T-helper 22 cell (primary cell): ENCODE data around the gene ECE1.

ENCODE experiments used
- DNase-seq: peaks from one replicate; pipeline ENCODE4 v3.0.0-alpha.2; 2020; ENCODE audit warnings: low read depth

Gene ECE1

DNA sequence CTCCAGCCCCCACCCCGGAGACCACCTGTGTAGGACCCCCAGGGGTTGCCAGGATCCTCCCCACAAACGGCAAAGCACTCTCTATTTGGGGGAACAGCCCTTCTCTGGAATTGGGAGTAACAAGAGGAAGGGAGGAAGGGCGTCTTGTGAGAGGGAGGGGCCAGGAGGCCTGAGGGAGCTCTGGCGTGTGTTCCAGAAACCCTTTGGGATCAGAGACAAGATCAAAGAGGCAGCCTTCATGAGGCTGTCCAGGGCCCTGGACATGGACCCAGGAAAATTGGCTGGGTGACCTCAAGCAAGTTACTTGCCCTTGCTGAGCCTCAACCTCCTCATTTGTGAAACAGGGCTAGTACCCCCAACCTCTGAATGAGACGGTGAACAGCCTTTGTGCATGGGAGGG, 18.1 kb upstream of the ECE1 start:
- DNase-seq: no peak

- DNase-seq: no peak
These were observed 17.5 kb upstream of the ECE1 start for GRCh38 chr1:21307663-21308305.

DNA sequence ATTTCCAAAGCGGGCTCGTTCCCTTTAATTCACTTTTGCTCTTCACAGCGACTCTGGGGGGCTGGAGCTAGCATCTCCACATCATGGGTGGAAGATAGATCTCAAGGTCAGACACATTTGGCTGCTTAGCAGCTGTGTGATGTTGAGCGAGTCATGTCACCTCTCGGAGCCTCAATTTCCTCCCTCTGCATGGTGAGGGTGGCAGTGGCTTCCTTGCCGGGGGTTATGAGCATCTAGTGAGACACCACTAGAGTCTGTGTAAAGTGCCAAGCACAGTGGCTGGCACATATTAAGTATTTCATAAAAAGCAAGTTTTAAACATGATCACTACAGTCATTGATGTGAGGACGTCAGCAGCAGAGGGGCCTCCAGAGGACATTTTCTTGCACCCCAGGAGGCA, 16.9 kb upstream of the ECE1 start:
- DNase-seq: no peak

DNA sequence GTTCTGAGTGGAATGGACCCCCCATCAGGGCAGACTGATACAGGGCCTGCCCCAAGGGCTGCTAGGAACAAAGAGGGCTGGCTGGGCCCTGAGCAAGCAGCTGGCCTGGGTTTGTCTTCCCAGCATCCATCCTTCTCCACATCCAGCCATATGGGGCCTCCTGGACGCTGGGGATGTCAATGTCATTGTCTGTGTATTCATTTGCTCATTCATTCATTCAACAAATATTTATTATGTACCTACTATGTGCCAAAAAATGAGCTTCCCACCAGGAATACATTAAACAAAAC, 15.6 kb upstream of the ECE1 start:
- no peak for DNase-seq

DNA sequence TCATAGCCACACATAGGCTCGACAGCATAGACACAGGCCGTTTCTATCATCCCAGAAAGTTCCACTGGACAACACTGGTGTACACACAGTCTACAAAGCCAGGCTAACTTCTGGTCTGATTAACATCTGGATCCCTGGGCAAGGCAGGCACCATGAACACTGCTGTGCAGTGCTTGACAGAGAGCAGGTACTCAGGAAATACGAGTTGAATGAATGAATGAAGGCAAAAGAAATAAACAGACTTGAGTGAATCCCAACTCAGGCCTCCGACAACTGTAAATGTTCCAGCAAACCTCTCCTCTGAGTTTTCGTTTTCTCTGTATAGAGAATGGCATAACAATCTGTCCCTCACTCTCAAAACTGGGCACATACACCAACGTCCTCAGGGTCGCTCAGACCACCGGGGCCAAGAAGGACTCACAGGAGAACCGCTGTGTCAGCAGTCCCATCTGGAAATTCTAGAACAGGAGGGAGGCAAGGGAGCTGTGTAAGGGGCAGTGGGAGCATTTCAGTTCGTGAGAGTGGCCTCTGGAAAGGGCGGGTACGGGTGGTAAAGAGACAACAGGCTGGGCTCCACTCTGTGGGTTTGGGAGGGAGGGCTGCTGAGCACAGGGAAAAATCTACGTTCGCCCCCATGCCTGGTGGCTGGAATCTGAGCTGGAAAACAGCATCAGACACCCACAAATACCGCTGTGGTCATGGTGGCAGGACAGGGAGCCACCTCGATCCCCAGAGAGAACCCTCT, 15.1 kb upstream of the ECE1 start:
- DNase-seq: no peak

DNA sequence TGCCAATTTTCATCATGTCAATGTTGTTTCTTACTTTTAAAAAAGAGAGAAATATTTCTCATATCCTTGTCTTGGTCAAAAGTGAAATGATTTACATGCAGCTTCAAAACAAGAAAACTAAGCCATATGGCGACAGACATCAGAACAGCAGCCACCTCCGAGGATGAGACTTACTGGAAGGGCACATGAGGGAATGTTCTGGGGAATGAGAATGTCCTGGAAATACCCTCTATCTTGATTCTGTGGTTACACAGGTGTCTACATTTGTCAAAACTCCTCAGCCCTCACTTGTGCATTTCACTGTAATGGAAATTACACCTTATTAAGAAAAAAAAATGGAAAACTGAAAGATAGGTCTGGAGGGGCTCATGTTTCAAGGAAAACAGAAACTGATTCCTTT, 14.2 kb upstream of the ECE1 start:
- no peak for DNase-seq

DNA sequence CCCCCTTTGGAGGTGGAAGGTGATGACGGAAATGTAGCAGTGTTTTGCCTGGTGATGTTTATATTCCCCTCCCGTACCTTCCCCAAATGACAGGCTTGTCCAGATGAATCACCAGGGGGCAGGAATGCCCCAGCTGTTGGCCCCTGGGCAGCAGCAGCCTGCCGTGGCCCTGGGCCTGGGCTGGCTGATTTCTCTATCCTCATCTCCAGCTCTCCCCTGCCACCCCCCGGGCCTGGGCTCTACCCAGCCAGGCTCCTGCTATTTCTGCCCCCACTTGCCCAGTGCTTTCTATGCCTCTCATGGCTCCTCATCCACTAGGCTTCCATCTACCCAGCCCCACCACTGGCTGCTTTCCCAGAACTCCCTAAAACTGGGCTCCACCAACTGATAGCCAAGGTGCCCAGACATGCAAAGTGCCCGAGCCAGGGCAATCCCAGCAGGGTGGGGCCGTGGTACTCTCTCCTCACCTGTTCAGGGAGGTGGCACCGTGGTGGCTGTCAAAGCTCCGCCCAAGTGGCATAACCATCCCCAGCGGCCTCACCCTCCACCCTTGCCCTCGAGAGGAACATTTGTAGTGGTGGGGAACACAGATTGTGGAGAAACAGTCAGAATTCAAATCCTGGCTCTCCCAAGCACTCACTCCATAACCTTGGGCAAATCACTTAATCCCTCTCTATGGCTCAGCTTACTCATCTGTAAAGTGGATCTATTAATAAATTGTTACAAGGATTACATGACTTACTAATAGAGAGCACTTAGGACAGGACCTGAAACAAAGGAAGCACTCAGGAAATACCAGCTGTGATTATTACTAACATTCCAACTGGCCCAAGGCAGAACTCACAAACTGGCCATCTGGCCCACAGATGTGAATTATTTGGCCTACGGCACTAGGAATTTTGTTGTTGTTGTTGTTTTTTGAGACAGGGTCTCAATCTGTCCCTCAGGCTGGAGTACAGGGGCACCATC, 12.8 kb upstream of the ECE1 start:
- no peak for DNase-seq

DNA sequence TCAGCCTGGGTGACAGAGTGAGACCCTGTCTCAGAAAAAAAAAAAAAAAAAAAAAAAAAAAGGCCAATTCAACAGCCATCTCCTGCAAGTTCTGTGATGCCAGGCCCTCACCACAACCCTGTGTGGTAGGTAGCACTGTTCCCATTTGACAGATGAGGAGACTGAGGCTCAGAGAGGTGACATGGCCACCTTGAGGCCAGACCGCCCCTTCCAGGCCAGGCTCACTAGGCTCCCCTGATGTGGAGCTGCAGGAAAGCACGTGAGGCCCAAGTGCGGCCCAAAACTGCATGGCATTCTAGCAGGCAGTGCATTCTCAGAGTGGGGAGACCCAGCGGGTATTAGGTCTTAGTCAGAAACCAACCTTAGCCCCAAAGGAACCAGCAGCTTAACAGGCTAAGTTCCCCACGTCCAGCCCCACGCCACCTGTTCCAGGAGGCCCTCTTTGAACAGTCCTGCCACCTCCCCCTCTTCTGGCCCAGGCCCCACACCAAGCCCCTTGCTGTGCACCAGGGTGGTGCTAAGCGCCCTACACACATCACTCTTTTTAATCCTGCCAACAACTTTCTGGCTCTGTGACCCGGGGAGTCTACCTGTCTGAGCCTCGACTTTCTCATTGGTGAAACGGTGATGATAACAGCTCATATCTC, 11.7 kb upstream of the ECE1 start:
- no peak for DNase-seq

DNA sequence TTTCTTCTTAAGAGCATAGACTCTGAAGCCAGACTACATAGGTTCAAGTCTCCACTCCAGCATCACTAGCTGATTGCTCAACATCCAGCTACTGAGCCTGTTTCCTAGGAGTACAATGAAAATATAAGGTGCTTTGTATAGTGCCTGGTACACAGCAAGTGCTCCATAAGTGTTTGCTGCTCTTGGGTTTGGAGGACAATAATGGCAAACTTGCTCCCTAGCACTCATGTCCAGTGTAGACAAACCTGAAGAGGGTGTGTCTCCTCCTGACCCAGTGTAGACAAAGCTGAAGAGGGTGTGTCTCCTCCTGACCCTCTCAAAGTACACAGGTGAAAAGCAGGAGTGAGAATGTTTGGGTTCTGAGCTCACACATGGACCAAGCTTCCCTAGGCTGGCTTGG, 10.5 kb upstream of the ECE1 start:
- DNase-seq: no peak

- DNase-seq: no peak
These were observed 9.6 kb upstream of the ECE1 start for GRCh38 chr1:21299780-21300395.

- peak; percentile 8 for DNase-seq
These were observed 8.7 kb upstream of the ECE1 start for GRCh38 chr1:21298981-21299391.

DNA sequence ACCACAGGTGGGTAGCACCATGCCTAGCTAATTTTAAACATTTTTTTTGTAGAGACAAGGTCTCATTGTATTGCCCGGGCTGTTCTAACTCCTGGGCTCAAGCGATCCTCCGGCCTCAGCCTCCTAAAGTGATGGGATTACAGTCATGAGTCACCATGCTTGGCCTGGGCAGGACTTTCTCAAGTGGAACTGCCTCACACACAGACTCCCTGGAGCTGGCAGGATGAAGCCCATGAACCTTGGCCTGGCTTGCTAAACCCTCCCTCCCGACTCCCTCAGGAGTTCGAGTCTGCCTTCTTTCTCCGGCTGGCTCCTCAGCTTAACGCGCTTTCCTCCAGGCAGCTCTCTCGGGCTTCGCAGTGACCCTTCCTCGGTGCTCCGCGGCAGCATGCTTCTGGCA, 7.7 kb upstream of the ECE1 start:
- no peak for DNase-seq

DNA sequence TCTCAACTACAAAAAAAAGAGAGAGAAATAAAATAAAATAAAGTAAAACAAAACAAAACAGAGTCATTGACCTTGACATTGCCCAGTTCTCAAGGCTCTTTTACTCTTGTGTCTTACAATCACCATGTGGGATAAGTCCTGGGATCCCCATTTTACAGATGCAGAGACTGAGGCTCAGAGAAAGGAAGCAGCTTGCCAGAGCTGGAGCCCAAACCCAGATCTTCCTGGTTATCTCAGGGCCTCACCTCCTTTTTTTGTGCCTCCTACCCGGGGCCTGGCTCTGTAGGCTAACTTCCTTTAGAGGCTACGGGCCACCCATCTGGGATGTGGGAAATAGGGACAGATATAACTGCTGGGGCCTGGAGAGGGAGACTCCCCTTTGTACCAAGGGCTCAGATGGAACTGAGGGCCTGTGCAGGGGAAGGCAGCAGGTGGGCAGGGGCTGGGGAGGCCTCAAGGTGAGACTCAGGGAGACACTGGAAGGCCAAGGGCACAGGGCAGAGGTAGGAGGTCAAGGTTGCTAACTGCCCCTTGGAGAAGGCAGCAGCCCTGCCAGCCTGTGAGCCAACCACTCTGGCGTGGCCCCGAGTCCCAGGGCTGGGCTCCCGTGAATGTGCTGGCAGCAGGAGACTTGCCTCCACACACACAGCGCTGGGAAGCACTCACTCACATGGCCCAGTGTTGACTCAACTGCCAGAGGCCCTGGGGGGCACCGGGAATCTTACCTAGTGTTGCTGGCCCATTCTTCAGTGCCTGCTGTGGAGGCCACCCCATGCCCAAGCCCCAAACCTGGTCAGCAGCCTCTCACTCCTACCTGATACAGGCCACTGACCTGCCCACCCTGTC, 6.5 kb upstream of the ECE1 start:
- DNase-seq: no peak

- DNase-seq: no peak
These were observed 5.3 kb upstream of the ECE1 start for GRCh38 chr1:21295545-21295944.

DNA sequence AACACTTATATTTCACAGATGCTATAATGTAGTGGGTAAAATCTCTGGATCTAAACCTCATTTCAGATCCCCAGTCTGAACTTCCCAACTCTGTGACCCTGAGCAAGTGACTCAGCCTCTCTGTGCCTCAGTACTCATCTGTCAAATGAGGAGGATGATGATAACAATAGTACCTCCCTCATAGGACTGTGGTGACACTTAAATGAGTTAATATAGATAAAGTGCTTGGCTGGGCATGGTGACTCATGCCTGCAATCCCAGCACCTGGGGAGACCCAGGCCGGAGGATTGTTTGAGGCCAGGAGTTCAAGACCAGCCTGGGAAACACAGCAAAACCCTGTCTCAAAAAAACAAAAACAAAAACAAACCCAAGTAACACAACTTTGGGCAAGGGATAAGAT, 4.7 kb upstream of the ECE1 start:
- peak; percentile 58 for DNase-seq

GRCh38 chr1:21294266-21294989, 4.2 kb upstream of the ECE1 start:
- DNase-seq: peak; percentile 91

- DNase-seq: peak; percentile 53
These were observed 3.4 kb upstream of the ECE1 start for GRCh38 chr1:21293537-21294265.

GRCh38 chr1:21292984-21293536, 2.8 kb upstream of the ECE1 start:
- peak; percentile 47 for DNase-seq

- no peak for DNase-seq
These were observed 2.3 kb upstream of the ECE1 start for GRCh38 chr1:21292503-21292983.
